ENCODE data around the gene HEYL. TPM values are rescaled to one million over a fixed set of nuclear protein-coding genes. Genes with fewer than 3 reads are reported as not detected.

Gene HEYL
- total RNA-seq, 2 experiments from 2014 or later: 0.05 TPM; not detected in 1

DNA sequence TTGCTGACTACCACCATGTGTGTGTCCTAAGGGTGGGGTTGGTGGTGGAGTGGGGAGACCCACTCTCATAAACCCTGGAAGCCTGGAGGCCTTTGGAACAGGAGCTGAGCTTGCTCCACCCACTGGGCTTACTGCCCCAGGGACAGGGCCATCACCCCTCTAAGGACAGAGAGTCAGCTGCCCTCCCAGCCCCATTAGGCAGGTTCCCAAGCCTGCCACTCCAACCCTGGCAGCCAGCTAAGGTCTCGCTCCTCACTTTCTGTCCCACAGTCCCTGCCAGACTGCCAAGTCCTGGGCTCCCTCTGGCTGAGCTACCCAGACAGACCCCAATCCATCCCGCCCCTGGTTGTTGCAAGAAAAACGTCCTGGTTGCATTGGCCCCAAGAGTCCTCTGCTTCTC, 28.7 kb upstream of the HEYL start:
- intact Hi-C loops (cut with DNase I, micrococcal nuclease): no loop called here
- ChIA-PET CTCF (interaction anchor here (1.4 to 1.9 kb wide), 2 partner anchors 9 to 14 kb away, joined by 6 read pairs; no protein-coding TSS in a partner anchor), POLR2A (no interaction called here)
- Histone ChIP-seq H3K27ac (ENCODE audit: low read depth in 1 of 2, low read length in 2 of 2) (no peak overlapping the region), H3K4me1 (ENCODE audit: insufficient read depth, low read length) (peaks cover 17% of the 10 kb centered on the region), H3K27me3 (ENCODE audit: control insufficient read depth in 1 of 2, insufficient read depth in 2 of 2, low read length in 2 of 2) (peaks cover 38 to 46% of the 10 kb centered on the region in 2 experiments), H3K36me3 (ENCODE audit: insufficient read depth, low read length) (no peaks in the 10 kb centered on the region), H3K4me3 (ENCODE audit: low read length) (no peak overlapping the region), H3K9me3 (ENCODE audit: control insufficient read depth in 1 of 2, insufficient read depth in 1 of 2, low read length in 2 of 2) (peaks cover 0 to 5% of the 10 kb centered on the region in 2 experiments)
- Mint-ChIP-seq H3K27me3 (peaks cover 40% of the 10 kb centered on the region), H3K4me1 (ENCODE audit: low read depth) (peaks cover 8% of the 10 kb centered on the region), H3K36me3 (ENCODE audit: low read depth) (no peaks in the 10 kb centered on the region), H3K27ac (no peak overlapping the region), H3K9me3 (no peaks in the 10 kb centered on the region), H3K4me3 (no peak overlapping the region)
- DNase-seq: no peak
- TF ChIP-seq, protein P1, sequence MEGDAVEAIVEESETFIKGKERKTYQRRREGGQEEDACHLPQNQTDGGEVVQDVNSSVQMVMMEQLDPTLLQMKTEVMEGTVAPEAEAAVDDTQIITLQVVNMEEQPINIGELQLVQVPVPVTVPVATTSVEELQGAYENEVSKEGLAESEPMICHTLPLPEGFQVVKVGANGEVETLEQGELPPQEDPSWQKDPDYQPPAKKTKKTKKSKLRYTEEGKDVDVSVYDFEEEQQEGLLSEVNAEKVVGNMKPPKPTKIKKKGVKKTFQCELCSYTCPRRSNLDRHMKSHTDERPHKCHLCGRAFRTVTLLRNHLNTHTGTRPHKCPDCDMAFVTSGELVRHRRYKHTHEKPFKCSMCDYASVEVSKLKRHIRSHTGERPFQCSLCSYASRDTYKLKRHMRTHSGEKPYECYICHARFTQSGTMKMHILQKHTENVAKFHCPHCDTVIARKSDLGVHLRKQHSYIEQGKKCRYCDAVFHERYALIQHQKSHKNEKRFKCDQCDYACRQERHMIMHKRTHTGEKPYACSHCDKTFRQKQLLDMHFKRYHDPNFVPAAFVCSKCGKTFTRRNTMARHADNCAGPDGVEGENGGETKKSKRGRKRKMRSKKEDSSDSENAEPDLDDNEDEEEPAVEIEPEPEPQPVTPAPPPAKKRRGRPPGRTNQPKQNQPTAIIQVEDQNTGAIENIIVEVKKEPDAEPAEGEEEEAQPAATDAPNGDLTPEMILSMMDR (IDR thresholded peaks at IDR 0.05): no peak
- ATAC-seq (ENCODE audit: poor library complexity): no peak

DNA sequence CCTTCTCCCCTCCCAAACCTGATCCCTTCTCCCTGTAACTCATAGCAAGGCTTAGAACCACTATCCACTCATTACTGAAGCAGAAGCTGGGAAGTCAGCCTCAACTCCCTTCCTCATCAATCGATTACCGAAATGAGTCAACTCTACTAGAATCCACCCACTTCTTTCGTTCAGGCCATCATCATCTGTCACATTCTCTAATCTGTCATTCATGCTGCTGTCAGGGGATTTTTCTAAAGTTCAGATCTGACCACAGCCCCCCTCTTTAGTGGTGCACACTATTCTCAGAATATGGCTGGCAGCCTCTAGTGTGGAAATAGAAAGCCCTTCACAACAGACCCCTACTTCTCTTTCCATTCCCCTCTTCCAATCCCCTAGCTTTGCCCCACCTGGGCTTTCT, 27.3 kb upstream of the HEYL start:
- no peak overlapping the region for H3K4me3 ChIP-seq (ENCODE audit: low read length)
- no peaks in the 10 kb centered on the region for H3K36me3 ChIP-seq (ENCODE audit: insufficient read depth, low read length)
- ATAC-seq (ENCODE audit: poor library complexity): no peak
- TF ChIP-seq, protein P1 (IDR thresholded peaks at IDR 0.05): no peak
- H3K27me3 ChIP-seq (ENCODE audit: control insufficient read depth in 1 of 2, insufficient read depth in 2 of 2, low read length in 2 of 2): peaks cover 32 to 35% of the 10 kb centered on the region in 2 experiments
- no peak overlapping the region for H3K27ac ChIP-seq (ENCODE audit: low read depth in 1 of 2, low read length in 2 of 2)
- peaks cover 0 to 5% of the 10 kb centered on the region in 2 experiments for H3K9me3 ChIP-seq (ENCODE audit: control insufficient read depth in 1 of 2, insufficient read depth in 1 of 2, low read length in 2 of 2)
- H3K4me1 ChIP-seq (ENCODE audit: insufficient read depth, low read length): peaks cover 10% of the 10 kb centered on the region
- Mint-ChIP-seq H3K9me3 (no peaks in the 10 kb centered on the region), H3K27me3 (peaks cover 31% of the 10 kb centered on the region), H3K27ac (no peak overlapping the region), H3K4me3 (no peak overlapping the region), H3K4me1 (ENCODE audit: low read depth) (peaks cover 8% of the 10 kb centered on the region), H3K36me3 (ENCODE audit: low read depth) (no peaks in the 10 kb centered on the region)
- CTCF ChIA-PET: no interaction called here
- intact Hi-C loops (cut with DNase I, micrococcal nuclease): no loop called here
- DNase-seq: no peak
- POLR2A ChIA-PET: no interaction called here

DNA sequence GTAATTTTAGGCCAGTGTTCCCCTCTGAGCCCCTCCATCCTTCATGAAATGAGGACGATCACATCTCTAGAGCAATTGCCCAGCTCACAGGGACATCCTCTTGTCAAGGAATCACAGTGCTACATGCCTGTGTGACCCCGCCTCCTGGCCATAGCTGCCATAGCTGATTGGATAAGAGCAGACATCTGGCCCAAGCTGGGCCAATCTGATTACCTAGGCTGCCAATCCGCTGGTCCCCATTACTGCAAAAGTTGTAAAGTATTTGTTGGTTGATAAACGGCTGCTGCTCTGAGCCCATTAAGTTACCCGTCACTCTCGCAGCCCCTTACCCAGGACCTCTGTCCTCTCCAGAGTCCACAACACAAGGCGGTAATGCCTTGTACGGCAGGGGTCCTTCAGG, 24.1 kb upstream of the HEYL start:
- intact Hi-C loops (cut with DNase I, micrococcal nuclease): no loop called here
- CTCF ChIA-PET: no interaction called here
- H3K9me3 Mint-ChIP-seq: no peaks in the 10 kb centered on the region

More for the DNA sequence above, 24.1 kb upstream of the HEYL start:
- Mint-ChIP-seq H3K27me3 (peaks cover 8% of the 10 kb centered on the region), H3K36me3 (ENCODE audit: low read depth) (no peaks in the 10 kb centered on the region), H3K27ac (no peak overlapping the region), H3K4me3 (no peak overlapping the region), H3K4me1 (ENCODE audit: low read depth) (no peaks in the 10 kb centered on the region)
- Histone ChIP-seq H3K27ac (ENCODE audit: low read depth in 1 of 2, low read length in 2 of 2) (no peak overlapping the region), H3K36me3 (ENCODE audit: insufficient read depth, low read length) (no peaks in the 10 kb centered on the region), H3K4me1 (ENCODE audit: insufficient read depth, low read length) (no peaks in the 10 kb centered on the region), H3K27me3 (ENCODE audit: control insufficient read depth in 1 of 2, insufficient read depth in 2 of 2, low read length in 2 of 2) (peaks cover 4 to 6% of the 10 kb centered on the region in 2 experiments), H3K4me3 (ENCODE audit: low read length) (no peak overlapping the region), H3K9me3 (ENCODE audit: control insufficient read depth in 1 of 2, insufficient read depth in 1 of 2, low read length in 2 of 2) (no peaks in the 10 kb centered on the region)
- POLR2A ChIA-PET: no interaction called here
- TF ChIP-seq, protein P1 (IDR thresholded peaks at IDR 0.05): no peak
- ATAC-seq (ENCODE audit: poor library complexity) (no peak), DNase-seq (no peak)

All from CD4-positive, alpha-beta T cell (primary cell).